H1 (cell line): Measurements from ENCODE around the gene CFDP1. TPM values are rescaled to one million over a fixed set of nuclear protein-coding genes. Genes with fewer than 3 reads are reported as not detected.

Experiments used
- BCL11A ChIP-seq, 2 experiments: IDR thresholded peaks; one replicate each; pipeline ENCODE4 v1.6.1; 2011; ENCODE audit warnings: low read depth in 2 of 2, low read length in 2 of 2, mild to moderate bottlenecking in 2 of 2
- CEBPB ChIP-seq: IDR thresholded peaks from 2 replicates; pipeline ENCODE4 v1.6.1; 2012; ENCODE audit warnings: low read depth, low read length
- JUN ChIP-seq: IDR thresholded peaks from 2 replicates; pipeline ENCODE4 v1.6.1; 2011; ENCODE audit warnings: low read depth, mild to moderate bottlenecking, improper control_type of control experiment, low read length
- POLR2A ChIP-seq, 2 experiments: IDR thresholded peaks; 1 replicate in 1 of 2; 2 replicates in 1 of 2; pipeline ENCODE4 v1.6.1; 2011; ENCODE audit warnings: low read depth in 2 of 2, low read length in 2 of 2, mild to moderate bottlenecking in 2 of 2; ENCODE audit errors: control extremely low read depth in 1 of 2
- POU5F1 ChIP-seq: IDR thresholded peaks from 2 replicates; pipeline ENCODE4 v1.6.1; 2011; ENCODE audit warnings: low read depth, mild to moderate bottlenecking, low read length, moderate library complexity
- SIRT6 ChIP-seq: IDR thresholded peaks from one replicate; pipeline ENCODE4 v1.7.1; 2012; ENCODE audit warnings: low read length, inconsistent platforms
- SUZ12 ChIP-seq: fragments of 200-600 bp; sonication (generic); IDR thresholded peaks from 2 replicates; pipeline ENCODE4 v1.6.1; 2012; ENCODE audit warnings: mild to moderate bottlenecking, inconsistent platforms, low read length, moderate library complexity, mixed read lengths
- polyA plus RNA-seq, 7 experiments: library from polyadenylated mRNA; depleted of rRNA in 3 of 7; stranded (reverse) in 5 of 7; unstranded in 2 of 7; fragments of >200 nt in 5 of 7; fragments of 200-250 nt in 2 of 7; gene quantifications; 1 replicate in 5 of 7; 2 replicates in 1 of 7; 4 replicates in 1 of 7; pipeline versions ENCODE4 v1.2.1 to v1.2.3, GENCODE V29; 2011 to 2013; ENCODE audit warnings: missing spikeins in 2 of 7, mixed read lengths in 2 of 7
- total RNA-seq: library from RNA; stranded (reverse); fragmentation: NEBNext Ultra II Directional; extraction: Animal tissue kit (Norgen Biotek cat#: 25700); gene quantifications from 2 replicates; pipeline ENCODE4 v1.2.1, GENCODE V29; 2021
- TF ChIP-seq, protein P1 (sequence below): IDR thresholded peaks from 2 replicates; pipeline ENCODE4 v1.6.1; 2012; ENCODE audit warnings: low read length, inconsistent platforms

Gene CFDP1
- total and polyA plus RNA-seq, 2 of the 8 experiments (the other 6 are each of a cell fraction or from before 2014, with no cell fraction given): 25.5 to 77.3 TPM

DNA sequence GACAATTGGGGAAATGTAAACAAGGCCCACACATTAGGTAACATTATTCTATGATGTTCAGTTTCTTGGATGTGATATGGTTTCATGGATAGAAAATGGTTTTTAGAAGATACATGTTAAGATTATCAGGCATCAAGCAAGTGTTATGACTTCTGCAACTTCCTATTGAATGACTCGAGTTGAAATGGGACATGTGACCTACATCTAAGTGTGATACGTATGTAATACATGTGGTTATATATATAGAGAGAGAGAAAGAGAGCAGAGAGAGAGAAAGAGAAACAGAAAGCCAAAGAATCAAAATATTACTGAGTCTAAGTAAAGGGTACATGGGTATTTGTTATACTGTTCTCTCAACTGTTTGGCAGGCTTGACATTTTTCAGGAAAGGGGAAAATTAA, 29.5 kb upstream of the CFDP1 start (continued):
- TF ChIP-seq JUN (no peak), SIRT6 (no peak), POLR2A (IDR thresholded peaks at IDR 0.05; ENCODE audit: control extremely low read depth in 1 of 2, low read depth in 2 of 2, low read length in 2 of 2) (no peak), CEBPB (no peak), POU5F1 (no peak), SUZ12 (no peak), BCL11A (IDR thresholded peaks at IDR 0.05; ENCODE audit: low read depth in 2 of 2, low read length in 2 of 2) (no peak)
- TF ChIP-seq, protein P1, sequence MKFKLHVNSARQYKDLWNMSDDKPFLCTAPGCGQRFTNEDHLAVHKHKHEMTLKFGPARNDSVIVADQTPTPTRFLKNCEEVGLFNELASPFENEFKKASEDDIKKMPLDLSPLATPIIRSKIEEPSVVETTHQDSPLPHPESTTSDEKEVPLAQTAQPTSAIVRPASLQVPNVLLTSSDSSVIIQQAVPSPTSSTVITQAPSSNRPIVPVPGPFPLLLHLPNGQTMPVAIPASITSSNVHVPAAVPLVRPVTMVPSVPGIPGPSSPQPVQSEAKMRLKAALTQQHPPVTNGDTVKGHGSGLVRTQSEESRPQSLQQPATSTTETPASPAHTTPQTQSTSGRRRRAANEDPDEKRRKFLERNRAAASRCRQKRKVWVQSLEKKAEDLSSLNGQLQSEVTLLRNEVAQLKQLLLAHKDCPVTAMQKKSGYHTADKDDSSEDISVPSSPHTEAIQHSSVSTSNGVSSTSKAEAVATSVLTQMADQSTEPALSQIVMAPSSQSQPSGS: no peak
